Measurements from ENCODE around the gene SH3YL1. TPM values are rescaled to one million over a fixed set of nuclear protein-coding genes. Genes with fewer than 3 reads are reported as not detected.
A peak's percentile ranks its signal among the peaks of the same experiment; 100 is the strongest.
"Not testable (repeated sequence)": the region's sequence is repeated elsewhere in the genome, so short reads cannot be mapped to it uniquely, and the experiment has no call there.

The SH3YL1 gene
- total RNA-seq, 2 donors from 2014 or later, result 28.6 to 40.6 TPM

DNA sequence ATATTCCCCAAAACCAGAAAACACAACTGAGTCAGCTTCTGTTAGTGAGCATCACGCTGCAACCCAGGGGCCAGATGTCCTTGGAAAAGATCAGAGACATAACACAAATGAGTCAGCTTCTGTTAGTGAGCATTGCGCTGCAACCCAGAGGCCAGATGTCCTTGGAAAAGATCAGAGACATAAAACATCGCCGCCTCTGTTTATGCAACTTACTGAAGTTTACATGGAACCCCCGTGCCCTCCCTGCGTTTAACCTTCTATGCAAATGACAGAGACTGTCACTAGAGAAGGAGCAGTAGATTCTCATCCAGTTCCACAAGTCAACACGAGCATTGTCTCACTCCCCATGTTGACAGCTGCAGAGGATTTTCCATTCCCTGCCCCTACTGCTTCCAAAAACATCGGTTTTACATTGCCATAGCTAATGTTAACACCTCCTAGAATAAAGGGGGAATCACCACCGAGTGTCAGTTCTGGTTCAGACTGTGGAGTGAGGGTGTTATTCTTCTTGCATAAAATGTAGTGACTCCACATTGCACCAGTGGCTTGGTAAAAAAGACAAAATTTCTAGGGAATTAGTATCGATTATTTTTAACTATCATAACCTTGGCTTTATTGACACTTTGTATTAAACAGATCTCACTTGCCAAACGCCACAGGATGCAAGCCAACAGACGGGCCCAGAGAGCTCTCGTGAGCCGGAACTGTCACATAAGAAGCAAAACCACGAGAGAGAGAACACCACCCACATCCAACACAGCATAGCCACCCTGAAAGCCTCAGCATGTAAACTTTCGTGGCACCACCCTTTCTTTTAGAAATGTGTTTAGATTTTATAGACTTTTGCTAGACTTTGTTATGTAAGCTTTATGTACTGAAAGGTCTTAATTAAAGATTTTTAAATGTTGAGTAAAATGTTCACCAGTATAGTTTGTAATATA, 87.7 kb downstream of the SH3YL1 start:
- Histone ChIP-seq H3K36me3 (no peaks in the 10 kb centered on the region), H3K4me3 (no peak overlapping the region), H3K4me1 (ENCODE audit: control insufficient read depth in 1 of 2, low read depth in 2 of 2) (no peaks in the 10 kb centered on the region), H3K27me3 (replicated peaks; ENCODE audit: insufficient read depth) (no peaks in the 10 kb centered on the region), H3K9me3 (no peaks in the 10 kb centered on the region), H3K27ac (no peak overlapping the region)
- TF ChIP-seq, protein P1, sequence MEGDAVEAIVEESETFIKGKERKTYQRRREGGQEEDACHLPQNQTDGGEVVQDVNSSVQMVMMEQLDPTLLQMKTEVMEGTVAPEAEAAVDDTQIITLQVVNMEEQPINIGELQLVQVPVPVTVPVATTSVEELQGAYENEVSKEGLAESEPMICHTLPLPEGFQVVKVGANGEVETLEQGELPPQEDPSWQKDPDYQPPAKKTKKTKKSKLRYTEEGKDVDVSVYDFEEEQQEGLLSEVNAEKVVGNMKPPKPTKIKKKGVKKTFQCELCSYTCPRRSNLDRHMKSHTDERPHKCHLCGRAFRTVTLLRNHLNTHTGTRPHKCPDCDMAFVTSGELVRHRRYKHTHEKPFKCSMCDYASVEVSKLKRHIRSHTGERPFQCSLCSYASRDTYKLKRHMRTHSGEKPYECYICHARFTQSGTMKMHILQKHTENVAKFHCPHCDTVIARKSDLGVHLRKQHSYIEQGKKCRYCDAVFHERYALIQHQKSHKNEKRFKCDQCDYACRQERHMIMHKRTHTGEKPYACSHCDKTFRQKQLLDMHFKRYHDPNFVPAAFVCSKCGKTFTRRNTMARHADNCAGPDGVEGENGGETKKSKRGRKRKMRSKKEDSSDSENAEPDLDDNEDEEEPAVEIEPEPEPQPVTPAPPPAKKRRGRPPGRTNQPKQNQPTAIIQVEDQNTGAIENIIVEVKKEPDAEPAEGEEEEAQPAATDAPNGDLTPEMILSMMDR (IDR thresholded peaks at IDR 0.05), result no peak
- ATAC-seq (ENCODE audit: insufficient number of reproducible peaks, low FRiP score, low read depth) (no peak), DNase-seq (ENCODE audit: low spot score) (no peak)

DNA sequence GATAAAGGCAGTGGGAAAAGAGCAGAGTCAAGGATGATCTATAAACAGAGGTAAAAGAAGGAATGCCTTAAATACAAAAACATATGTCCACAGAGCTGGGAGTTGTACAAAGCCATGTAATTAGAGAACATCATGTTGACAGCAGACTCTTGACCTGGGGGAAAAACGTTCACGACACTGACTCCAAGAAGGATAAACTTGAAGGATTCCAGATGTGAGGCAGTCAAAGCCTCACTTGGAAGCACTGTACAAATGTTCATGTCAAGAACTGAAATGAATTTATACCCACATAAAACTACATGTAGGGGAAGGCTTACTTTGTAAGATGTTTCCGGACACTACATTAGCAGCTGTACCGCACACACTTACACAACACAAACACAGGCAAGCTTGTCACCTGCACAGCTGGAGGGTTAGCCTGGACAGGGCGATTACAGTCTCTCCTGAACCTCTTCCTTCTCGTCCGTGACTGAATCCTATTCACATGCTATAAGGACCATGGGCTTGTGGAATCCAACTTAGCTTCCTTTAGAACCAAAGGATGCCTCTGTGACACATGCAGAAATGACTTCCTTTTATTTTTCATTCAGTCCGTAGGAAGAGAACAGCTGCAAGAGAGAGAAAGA, 88.6 kb downstream of the SH3YL1 start:
- TF ChIP-seq, protein P1 (IDR thresholded peaks at IDR 0.05), result no peak
- DNase-seq (ENCODE audit: low spot score) (no peak), ATAC-seq (ENCODE audit: insufficient number of reproducible peaks, low FRiP score, low read depth) (no peak)
- Histone ChIP-seq H3K27me3 (replicated peaks; ENCODE audit: insufficient read depth) (no peaks in the 10 kb centered on the region), H3K9me3 (no peaks in the 10 kb centered on the region), H3K4me1 (ENCODE audit: control insufficient read depth in 1 of 2, low read depth in 2 of 2) (no peaks in the 10 kb centered on the region), H3K4me3 (no peak overlapping the region), H3K36me3 (no peaks in the 10 kb centered on the region), H3K27ac (no peak overlapping the region)

DNA sequence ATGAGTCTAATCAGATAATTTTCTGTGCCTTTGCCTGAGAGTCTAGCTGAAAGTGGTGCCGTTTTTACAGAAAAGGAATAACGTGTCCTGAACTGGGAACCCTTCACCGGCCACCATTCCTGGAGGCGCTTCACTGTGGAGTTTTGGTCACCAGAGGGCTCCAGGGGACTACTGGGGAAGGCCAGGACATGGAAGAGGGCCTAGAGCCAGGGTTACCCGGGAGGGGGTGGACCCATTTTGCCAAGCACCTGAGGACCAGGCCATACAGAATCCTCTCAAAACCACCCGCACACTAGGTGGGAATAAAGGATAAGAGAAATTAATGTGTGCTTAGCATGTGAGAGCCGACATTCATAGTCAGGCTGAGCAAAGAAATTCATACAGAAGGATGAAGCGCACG, 91.7 kb downstream of the SH3YL1 start:
- DNase-seq (ENCODE audit: low spot score); H3K36me3 ChIP-seq; H3K27me3 ChIP-seq (replicated peaks; ENCODE audit: insufficient read depth); H3K4me3 ChIP-seq; H3K27ac ChIP-seq; ATAC-seq (ENCODE audit: insufficient number of reproducible peaks, low FRiP score, low read depth); H3K4me1 ChIP-seq (ENCODE audit: control insufficient read depth in 1 of 2, low read depth in 2 of 2); H3K9me3 ChIP-seq: not testable (repeated sequence)
- TF ChIP-seq, protein P1 (IDR thresholded peaks at IDR 0.05), result peak; percentile 76

DNA sequence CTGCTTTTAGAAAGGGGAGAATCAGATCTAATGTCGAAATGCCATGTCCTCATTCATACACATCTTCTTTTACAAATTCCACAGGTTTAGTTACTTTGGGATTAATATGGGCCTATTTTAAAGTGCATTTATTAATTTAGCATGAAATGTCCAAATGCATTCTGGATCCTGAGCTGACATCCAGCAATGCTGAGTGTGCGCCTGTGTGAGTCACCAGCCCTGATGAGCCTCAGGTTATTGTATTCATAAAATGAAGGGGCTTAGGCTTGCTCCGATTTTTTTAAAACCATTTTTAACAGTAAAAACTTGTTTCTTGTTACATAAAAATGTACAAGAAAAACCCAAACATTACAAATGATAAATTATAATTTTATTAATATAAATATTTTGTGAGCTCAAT, 94.1 kb downstream of the SH3YL1 start:
- TF ChIP-seq, protein P1 (IDR thresholded peaks at IDR 0.05), result no peak
- Histone ChIP-seq H3K9me3 (no peaks in the 10 kb centered on the region), H3K27ac (no peak overlapping the region), H3K36me3 (no peaks in the 10 kb centered on the region), H3K4me1 (ENCODE audit: control insufficient read depth in 1 of 2, low read depth in 2 of 2) (no peaks in the 10 kb centered on the region), H3K4me3 (no peak overlapping the region), H3K27me3 (replicated peaks; ENCODE audit: insufficient read depth) (no peaks in the 10 kb centered on the region)
- ATAC-seq (ENCODE audit: insufficient number of reproducible peaks, low FRiP score, low read depth), result no peak
- DNase-seq (ENCODE audit: low spot score), result no peak

Other genes with a start within 250 kb of the SH3YL1 start
- 1 to 10 TPM; 4.9 to 5.0 TPM for gene FAM110C, start 217.5 kb downstream of the SH3YL1 start, total RNA-seq
- 10 to 100 TPM; 77.6 to 85.1 TPM for gene ACP1, start 915 bp upstream of the SH3YL1 start, total RNA-seq
- gene ALKAL2, start 24.1 kb upstream of the SH3YL1 start, total RNA-seq, result 10 to 100 TPM; 11.3 to 12.7 TPM

All from thoracic aorta (tissue), 2 donors.